GM19023 (cell line): Measurements from ENCODE around the gene PEAK3.
A peak's percentile ranks its signal among the peaks of the same experiment; 100 is the strongest.

Experiments used
- ATAC-seq: cut with Tn5 transposase; IDR thresholded peaks from one replicate; pipeline ENCODE4 v1.9.1; 2021; ENCODE audit warnings: mild to moderate bottlenecking, moderate library complexity; ENCODE audit not compliant: unreplicated experiment

The PEAK3 gene

GRCh38 chr19:2239173-2239572 is 42.8 kb downstream of the PEAK3 start:
- ATAC-seq = no peak

GRCh38 chr19:2237869-2238153 is 44.2 kb downstream of the PEAK3 start:
- no peak for ATAC-seq

- ATAC-seq = no peak
Measured at GRCh38 chr19:2237051-2237868, 44.7 kb downstream of the PEAK3 start.

- ATAC-seq = peak; percentile 78
Measured at GRCh38 chr19:2236314-2237050, 45.5 kb downstream of the PEAK3 start, which contains the start of the genes PLEKHJ1 and SF3A2. Gene PLEKHJ1 (minus strand): TSS chr19:2236329. CDS start chr19:2236248, 81 bp downstream. Gene SF3A2 (plus strand): TSS chr19:2236824. CDS start chr19:2243419, 6,595 bp downstream.

DNA sequence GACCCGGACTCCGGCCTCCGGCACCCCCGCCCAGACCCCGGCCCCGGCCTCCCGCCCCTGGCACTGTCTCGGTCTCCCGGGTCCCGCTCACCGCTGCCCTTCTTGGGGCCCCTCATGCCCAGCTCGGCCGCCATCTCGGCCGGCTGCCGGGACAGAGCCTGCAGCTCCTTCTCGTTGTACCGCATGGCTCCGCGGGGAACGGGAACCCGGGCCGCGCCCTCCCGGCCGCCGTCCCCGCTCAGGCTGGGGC is 46.0 kb downstream of the PEAK3 start:
- no peak for ATAC-seq

DNA sequence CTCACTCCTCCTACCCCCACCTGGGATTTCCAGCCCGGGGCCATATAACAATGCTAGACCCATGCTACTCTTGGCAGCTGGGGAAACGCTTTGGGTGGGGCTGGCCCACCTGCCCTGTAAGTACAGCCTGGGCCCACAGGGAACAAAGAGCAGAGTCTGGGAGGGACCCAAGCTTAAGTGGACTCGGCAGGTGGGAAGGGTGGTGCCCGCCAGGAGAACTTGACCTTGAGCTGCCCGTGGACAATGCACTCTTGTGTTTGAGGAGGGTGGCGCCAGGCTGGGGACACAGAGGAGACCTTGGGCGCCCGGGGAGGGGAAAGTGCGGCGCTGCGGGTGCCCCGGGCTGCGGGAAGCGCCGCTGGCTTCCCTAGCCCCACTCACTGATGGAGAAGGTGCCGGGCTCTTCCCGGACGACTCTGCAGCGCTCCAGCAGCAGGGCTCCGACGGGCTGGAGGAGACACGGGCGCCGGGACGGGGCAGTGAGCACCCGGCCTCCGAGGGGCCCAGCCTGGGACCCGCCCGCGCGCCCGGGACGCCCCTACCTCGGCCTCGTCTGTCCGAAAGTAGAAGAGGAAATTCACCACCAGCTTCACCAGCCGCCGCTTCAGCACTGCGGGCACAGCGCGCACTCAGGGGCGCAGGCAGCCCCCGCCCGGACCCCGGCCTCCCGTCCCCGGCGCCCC is 46.5 kb downstream of the PEAK3 start:
- peak; percentile 6 for ATAC-seq

DNA sequence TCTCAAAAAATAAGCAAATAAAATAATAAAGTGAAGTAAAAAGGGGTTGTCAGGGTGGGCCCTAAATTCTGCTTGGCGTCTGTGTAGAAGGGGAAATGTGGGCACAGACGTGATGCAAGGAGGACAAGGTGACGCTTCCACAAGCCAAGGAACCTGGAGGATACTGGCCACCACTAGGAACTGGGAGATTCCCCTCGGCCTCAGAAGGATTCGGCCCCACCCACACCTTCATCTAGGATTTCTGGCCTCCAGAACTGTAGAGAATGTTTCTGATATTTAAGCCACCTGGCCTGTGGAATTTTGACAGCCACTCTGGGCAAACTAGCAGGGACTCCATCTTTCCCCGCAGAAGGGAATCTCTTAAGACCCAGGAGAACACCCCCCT is 47.0 kb downstream of the PEAK3 start:
- ATAC-seq = no peak

- no peak for ATAC-seq
Measured at GRCh38 chr19:2233601-2234280, 48.2 kb downstream of the PEAK3 start.

DNA sequence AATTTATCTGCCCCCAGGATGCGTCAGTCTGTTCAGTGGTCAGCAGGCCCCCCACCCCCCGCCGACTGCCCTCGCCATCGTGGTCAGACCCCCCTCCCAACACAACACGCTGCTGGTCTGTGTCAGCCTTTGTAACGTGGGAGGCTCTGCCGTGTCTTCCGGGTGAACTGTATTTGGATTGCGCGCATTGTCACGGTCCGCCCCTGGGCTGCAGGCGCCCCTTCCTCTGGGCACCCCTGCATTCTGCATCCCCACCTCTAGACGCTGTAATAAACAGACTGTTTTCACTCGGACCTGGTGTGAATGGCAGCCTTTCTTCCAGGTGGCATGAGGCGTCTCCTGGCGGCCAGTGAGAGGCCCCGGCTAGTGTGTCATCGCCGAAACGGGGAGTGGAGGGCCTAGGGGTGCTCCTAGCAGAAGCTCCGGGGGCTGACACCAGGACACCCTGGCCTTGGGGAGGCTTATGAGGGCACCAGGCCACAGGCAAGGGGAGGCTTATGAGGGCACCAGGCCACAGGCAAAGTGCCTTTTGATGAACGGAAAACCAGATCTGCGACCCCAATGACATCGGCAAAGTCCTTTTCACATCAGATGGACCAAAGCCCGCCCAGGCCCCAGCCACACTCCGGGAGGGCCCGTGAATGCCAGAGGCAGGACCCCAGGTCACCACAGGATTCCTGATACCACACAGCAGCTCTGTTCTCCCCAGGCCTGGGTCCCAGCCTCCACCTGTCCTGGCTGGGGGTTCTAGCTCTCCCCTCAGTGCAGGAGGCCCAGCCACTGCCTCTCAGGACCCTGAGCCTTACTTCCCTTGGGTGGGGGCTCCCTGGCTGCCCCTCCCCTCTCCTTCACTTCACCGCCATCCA is 49.5 kb downstream of the PEAK3 start:
- no peak for ATAC-seq

DNA sequence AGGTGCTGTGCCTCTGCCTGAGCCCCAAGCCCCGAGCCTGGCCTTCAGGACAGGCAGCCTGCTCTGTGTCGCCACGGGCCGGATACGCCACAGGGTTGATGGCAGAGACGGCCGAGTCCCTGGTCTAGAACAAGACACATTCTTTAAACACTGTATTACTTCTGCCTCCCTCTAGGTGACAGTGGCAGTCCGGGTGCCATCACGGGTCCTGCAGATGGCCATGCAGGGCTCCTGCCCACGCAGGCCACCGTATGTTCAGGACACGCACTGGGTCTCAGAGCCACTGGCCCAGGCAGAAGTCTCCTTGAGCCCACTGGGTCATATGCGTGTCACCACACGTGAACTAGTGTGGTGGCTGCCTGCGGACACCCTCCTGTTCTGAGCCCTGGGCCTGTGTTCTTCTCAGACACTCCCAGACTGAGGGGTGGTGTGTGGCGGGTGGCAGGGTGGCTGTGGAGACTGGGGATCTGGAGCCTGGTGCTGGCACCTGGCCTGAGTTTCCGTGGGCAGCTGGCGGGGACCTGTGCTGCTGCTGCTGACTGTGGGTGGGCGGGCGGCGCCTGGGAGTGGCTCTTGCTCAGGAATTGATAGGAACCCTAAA is 50.3 kb downstream of the PEAK3 start:
- no peak for ATAC-seq

GRCh38 chr19:2230807-2231533 is 51.0 kb downstream of the PEAK3 start:
- ATAC-seq = no peak

DNA sequence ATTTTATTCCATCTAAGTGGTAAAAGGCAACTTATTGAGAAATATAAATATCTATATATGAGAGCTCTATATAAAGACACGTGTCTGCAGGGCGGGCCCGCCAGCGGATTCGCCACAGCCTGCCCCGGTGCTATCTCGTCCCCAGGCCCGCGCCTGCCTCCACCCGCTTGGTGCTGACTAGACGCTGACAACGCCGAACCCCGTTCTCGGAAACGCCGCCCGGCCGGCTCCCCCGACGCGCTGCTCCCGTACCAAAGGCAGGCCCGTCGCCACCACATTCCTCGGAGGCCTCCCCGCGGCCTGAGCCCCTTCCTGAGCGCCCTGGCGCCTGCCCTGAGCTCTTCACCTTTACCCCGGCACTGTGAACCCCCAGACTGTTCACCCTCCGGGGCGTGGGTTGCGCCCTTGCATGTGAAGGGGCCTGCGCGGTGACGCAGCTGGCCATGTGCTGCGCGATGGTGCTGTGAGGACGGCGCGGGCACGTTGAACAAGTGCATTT is 51.9 kb downstream of the PEAK3 start:
- ATAC-seq = no peak

GRCh38 chr19:2229103-2230032 is 52.6 kb downstream of the PEAK3 start:
- ATAC-seq = no peak

GRCh38 chr19:2228157-2229030 is 53.6 kb downstream of the PEAK3 start:
- no peak for ATAC-seq

DNA sequence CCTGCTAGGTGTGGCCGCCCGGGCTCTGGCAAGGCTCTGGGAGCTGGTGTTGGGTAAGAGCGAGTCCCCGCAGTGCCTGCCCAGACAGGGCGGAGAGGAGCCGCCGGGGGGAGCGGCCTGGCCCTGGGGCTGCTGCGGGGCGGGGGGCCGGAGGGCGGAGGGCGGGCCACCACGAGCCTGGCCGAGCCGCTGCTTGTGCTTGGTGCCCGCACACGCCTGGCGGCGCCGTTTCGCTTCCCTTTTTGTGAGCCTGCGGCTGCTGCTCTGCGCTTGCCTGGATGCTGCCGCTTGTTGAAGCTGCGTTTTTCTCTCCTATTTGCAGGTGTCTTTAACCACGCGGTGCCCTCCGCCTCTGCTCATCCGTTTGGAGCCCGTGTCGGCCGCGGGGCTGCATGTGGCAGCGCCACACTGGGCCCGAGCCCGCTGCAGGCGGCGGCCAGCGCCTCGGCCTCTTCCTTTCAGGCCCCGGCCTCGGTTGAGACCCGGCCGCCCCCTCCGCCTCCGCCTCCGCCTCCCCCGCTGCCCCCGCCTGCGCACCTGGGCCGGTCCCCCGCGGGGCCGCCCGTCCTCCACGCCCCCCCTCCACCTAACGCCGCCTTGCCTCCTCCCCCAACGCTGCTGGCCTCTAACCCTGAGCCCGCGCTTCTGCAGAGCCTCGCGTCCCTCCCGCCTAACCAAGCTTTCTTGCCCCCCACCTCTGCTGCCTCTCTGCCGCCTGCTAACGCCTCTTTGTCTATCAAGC is 54.4 kb downstream of the PEAK3 start:
- no peak for ATAC-seq

DNA sequence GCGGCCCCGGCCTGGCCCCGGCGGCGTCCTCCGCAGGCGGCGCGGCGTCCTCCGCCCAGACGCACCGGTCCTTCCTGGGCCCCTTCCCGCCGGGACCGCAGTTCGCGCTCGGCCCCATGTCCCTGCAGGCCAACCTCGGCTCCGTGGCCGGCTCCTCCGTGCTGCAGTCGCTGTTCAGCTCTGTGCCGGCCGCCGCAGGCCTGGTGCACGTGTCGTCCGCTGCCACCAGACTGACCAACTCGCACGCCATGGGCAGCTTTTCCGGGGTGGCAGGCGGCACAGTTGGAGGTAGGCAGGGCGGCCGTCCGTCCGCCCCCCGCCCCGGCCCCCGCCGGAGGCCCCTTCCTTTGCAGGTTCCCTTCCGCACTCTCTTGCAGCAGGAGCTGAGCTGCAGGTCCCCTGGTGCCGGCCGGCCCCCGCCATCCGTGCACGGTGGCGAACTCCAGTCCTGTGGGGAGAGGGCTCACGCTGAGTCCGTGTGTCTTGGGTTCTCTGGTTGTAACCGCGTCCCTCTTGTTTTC is 55.1 kb downstream of the PEAK3 start:
- no peak for ATAC-seq
